Panc1 (cell line): ENCODE results near the gene RNF144B. TPM values are rescaled to one million over a fixed set of nuclear protein-coding genes. Genes with fewer than 3 reads are reported as not detected.

Experiments
- ATAC-seq: fragments of 200-7000 bp; cut with Tn5 transposase; 2 replicates; pipeline ENCODE4 v1.9.1; 2020; ENCODE audit warnings: mild to moderate bottlenecking, moderate library complexity
- BruUV-seq: library from RNA; stranded (reverse); fragments of 400-500 nt; replicated peaks from 2 replicates; lab custom pipeline; 2021; lab: Mats Ljungman, UMichigan
- CTCF ChIA-PET: fragments of 300-600 bp; sonication (Branson Sonifier 250); formaldehyde crosslinking; loops from one replicate; lab custom pipeline; 2022; ENCODE audit warnings: antibody characterized with exemption; lab: Charles Lee
- POLR2A ChIA-PET: fragments of 300-600 bp; sonication (Branson Sonifier 250); formaldehyde crosslinking; loops from one replicate; lab custom pipeline; 2022; ENCODE audit warnings: antibody characterized with exemption; lab: Charles Lee
- DNase-seq: peaks from one replicate; pipeline ENCODE4 v3.0.0-alpha.2; 2010; ENCODE audit warnings: low read depth, low spot score
- H3K27ac ChIP-seq: 2 replicates; pipeline ENCODE4 v1.5.1; 2011; ENCODE audit warnings: mild to moderate bottlenecking, low read length, inconsistent platforms
- H3K27me3 ChIP-seq: fragments of 200-500 bp; sonication (Bioruptor generic); 2 replicates; pipeline ENCODE4 v1.6.0; 2014; ENCODE audit warnings: low read length, inconsistent platforms; ENCODE audit not compliant: control insufficient read depth, insufficient read depth
- H3K36me3 ChIP-seq: fragments of 200-500 bp; sonication (Bioruptor generic); 2 replicates; pipeline ENCODE4 v1.5.1; 2014; ENCODE audit warnings: inconsistent platforms, mild to moderate bottlenecking, low read length, moderate library complexity; ENCODE audit not compliant: control insufficient read depth, insufficient read depth
- H3K4me1 ChIP-seq: 2 replicates; pipeline ENCODE4 v1.5.1; 2011; ENCODE audit warnings: inconsistent platforms, mild to moderate bottlenecking, low read length, moderate library complexity; ENCODE audit not compliant: control insufficient read depth, insufficient read depth
- H3K4me3 ChIP-seq, 2 experiments: 2 replicates each; pipeline ENCODE4 v1.5.1; 2011 to 2012; ENCODE audit warnings: low read depth in 2 of 2, low read length in 2 of 2, mild to moderate bottlenecking in 2 of 2, inconsistent platforms in 1 of 2, moderate library complexity in 1 of 2
- H3K9me3 ChIP-seq: fragments of 200-500 bp; sonication (Bioruptor generic); 2 replicates; pipeline ENCODE4 v1.5.1; 2014; ENCODE audit warnings: low read depth, mild to moderate bottlenecking, inconsistent platforms, low read length, moderate library complexity; ENCODE audit not compliant: control insufficient read depth, insufficient read depth
- POLR2AphosphoS5 ChIP-seq: IDR thresholded peaks from 2 replicates; pipeline ENCODE4 v1.6.1; 2012; ENCODE audit warnings: mild to moderate bottlenecking, low read depth, low read length, moderate library complexity
- SIN3A ChIP-seq: IDR thresholded peaks from 2 replicates; pipeline ENCODE4 v1.6.1; 2012; ENCODE audit warnings: low read depth, mild to moderate bottlenecking, low read length, moderate library complexity, borderline replicate concordance; ENCODE audit not compliant: insufficient read depth
- TCF7L2 ChIP-seq: IDR thresholded peaks from 2 replicates; pipeline ENCODE4 v1.6.1; 2011; ENCODE audit warnings: mild to moderate bottlenecking, low read depth, low read length, inconsistent platforms
- in situ Hi-C: cut with HindIII; loops from 2 replicates; pipeline ENCODE4 v1.10.0; 2016; ENCODE audit warnings: low sequenced_read_pairs, low pct_unique_long_range_greater_than_20kb
- intact Hi-C: fragments of 100-400 bp; cut with micrococcal nuclease; formaldehyde crosslinking; loops from one replicate; pipeline ENCODE4 v1.10.0; 2022; ENCODE audit not compliant: unreplicated experiment
- total RNA-seq: library from RNA; stranded (reverse); gene quantifications from one replicate; pipeline ENCODE4 v1.2.1, GENCODE V29; 2021; ENCODE audit not compliant: unreplicated experiment
- TF ChIP-seq, protein P1 (sequence below), 2 experiments: IDR thresholded peaks; 2 replicates each; pipeline ENCODE4 v1.6.1; 2011 to 2012; ENCODE audit warnings: low read depth in 2 of 2, control low read depth in 1 of 2, low read length in 1 of 2, mild to moderate bottlenecking in 1 of 2, moderate library complexity in 1 of 2; ENCODE audit not compliant: insufficient read depth in 1 of 2
- TF ChIP-seq, protein P2 (sequence below): fragments of 450-650 bp; IDR thresholded peaks from 2 replicates; pipeline ENCODE4 v1.5.1; 2017; ENCODE audit warnings: mild to moderate bottlenecking

Gene RNF144B
- total RNA-seq, 1 experiment from 2014 or later = 5.6 TPM

DNA sequence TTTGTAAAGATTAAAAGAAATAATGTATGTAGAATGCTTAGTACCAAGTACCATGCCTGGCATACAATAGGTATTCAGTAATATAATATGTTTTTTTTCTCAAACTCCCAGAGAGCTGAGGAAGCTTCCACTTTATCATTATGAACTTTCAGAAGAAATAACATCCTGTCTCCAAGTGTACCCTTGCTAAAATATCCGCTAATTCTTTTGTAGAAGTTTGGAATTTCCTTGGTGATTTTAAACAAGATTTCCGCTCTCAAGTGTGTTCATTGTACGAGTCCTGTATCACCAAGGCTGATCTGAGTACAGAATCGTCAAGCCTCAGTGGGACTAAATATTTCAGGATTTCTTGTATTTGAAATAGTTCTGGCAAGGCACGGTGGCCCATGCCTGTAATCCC, 16.1 kb upstream of the RNF144B start:
- H3K4me1 ChIP-seq = no peaks in the 10 kb centered on the region
- CTCF ChIA-PET = interaction anchor here (0.6 kb wide), 1 partner anchor 138 kb away, joined by 4 read pairs; no protein-coding TSS in a partner anchor
- intact Hi-C loops = no loop called here
- no peaks in the 10 kb centered on the region for H3K9me3 ChIP-seq
- in situ Hi-C loops = no loop called here
- no peak for TF ChIP-seq POLR2AphosphoS5
- TF ChIP-seq, protein P1, sequence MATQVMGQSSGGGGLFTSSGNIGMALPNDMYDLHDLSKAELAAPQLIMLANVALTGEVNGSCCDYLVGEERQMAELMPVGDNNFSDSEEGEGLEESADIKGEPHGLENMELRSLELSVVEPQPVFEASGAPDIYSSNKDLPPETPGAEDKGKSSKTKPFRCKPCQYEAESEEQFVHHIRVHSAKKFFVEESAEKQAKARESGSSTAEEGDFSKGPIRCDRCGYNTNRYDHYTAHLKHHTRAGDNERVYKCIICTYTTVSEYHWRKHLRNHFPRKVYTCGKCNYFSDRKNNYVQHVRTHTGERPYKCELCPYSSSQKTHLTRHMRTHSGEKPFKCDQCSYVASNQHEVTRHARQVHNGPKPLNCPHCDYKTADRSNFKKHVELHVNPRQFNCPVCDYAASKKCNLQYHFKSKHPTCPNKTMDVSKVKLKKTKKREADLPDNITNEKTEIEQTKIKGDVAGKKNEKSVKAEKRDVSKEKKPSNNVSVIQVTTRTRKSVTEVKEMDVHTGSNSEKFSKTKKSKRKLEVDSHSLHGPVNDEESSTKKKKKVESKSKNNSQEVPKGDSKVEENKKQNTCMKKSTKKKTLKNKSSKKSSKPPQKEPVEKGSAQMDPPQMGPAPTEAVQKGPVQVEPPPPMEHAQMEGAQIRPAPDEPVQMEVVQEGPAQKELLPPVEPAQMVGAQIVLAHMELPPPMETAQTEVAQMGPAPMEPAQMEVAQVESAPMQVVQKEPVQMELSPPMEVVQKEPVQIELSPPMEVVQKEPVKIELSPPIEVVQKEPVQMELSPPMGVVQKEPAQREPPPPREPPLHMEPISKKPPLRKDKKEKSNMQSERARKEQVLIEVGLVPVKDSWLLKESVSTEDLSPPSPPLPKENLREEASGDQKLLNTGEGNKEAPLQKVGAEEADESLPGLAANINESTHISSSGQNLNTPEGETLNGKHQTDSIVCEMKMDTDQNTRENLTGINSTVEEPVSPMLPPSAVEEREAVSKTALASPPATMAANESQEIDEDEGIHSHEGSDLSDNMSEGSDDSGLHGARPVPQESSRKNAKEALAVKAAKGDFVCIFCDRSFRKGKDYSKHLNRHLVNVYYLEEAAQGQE (IDR thresholded peaks at IDR 0.05; ENCODE audit: insufficient read depth in 1 of 2, low read depth in 2 of 2, low read length in 1 of 2) = no peak
- no peak for TF ChIP-seq TCF7L2
- no peak overlapping the region for H3K4me3 ChIP-seq
- POLR2A ChIA-PET = no interaction called here
- DNase-seq (no peak), ATAC-seq (no peak)
- no peak overlapping the region for H3K27ac ChIP-seq
- H3K36me3 ChIP-seq = no peaks in the 10 kb centered on the region
- no peaks in the 10 kb centered on the region for H3K27me3 ChIP-seq
- BruUV-seq = no TSS peak

DNA sequence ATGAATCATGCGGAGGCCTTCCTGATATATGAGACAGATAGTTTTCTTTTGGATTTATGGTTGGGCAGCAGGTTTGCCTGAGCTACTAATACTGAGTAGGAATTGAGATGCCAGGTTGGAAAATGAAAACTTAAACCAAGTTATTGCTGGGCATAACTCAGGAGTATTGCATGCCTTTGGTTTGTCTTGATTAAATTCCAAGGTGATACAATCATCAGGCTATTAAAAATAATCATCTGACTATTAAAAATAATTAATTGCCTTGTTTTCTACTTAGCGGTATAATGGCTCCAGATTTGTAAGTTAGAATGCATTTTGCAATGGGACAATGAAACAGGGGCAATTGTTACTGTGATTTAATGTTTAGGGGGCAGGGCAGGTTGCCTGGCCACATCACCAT, 15.5 kb upstream of the RNF144B start:
- H3K36me3 ChIP-seq = no peaks in the 10 kb centered on the region
- intact Hi-C loops = no loop called here
- BruUV-seq = no TSS peak
- ChIA-PET POLR2A (no interaction called here), CTCF (interaction anchor here (0.6 kb wide), 1 partner anchor 137 kb away, joined by 4 read pairs; no protein-coding TSS in a partner anchor)
- DNase-seq (no peak), ATAC-seq (no peak)
- in situ Hi-C loops = no loop called here
- H3K9me3 ChIP-seq = no peaks in the 10 kb centered on the region
- H3K27me3 ChIP-seq = no peaks in the 10 kb centered on the region
- H3K4me1 ChIP-seq = no peaks in the 10 kb centered on the region
- no peak for TF ChIP-seq SIN3A
- no peak for TF ChIP-seq POLR2AphosphoS5
- no peak for TF ChIP-seq TCF7L2
- TF ChIP-seq, protein P1 (IDR thresholded peaks at IDR 0.05; ENCODE audit: insufficient read depth in 1 of 2, low read depth in 2 of 2, low read length in 1 of 2) = no peak
- TF ChIP-seq, protein P2, sequence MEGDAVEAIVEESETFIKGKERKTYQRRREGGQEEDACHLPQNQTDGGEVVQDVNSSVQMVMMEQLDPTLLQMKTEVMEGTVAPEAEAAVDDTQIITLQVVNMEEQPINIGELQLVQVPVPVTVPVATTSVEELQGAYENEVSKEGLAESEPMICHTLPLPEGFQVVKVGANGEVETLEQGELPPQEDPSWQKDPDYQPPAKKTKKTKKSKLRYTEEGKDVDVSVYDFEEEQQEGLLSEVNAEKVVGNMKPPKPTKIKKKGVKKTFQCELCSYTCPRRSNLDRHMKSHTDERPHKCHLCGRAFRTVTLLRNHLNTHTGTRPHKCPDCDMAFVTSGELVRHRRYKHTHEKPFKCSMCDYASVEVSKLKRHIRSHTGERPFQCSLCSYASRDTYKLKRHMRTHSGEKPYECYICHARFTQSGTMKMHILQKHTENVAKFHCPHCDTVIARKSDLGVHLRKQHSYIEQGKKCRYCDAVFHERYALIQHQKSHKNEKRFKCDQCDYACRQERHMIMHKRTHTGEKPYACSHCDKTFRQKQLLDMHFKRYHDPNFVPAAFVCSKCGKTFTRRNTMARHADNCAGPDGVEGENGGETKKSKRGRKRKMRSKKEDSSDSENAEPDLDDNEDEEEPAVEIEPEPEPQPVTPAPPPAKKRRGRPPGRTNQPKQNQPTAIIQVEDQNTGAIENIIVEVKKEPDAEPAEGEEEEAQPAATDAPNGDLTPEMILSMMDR = no peak
- H3K4me3 ChIP-seq = no peak overlapping the region
- no peak overlapping the region for H3K27ac ChIP-seq
